ENCODE results near the gene ZNF740. TPM values are rescaled to one million over a fixed set of nuclear protein-coding genes. Genes with fewer than 3 reads are reported as not detected.

The ZNF740 gene
- total RNA-seq, 1 experiment from 2014 or later: 49.7 TPM

- DNase-seq (ENCODE audit: low read depth, low spot score) (no peak), ATAC-seq (peak; percentile 6; the same call in 1 of the 2 replicates)
- intact Hi-C loops (cut with micrococcal nuclease): loop anchor here (1.0 kb wide), 2 partner anchors 38 to 74 kb away; no protein-coding TSS in a partner anchor
- ChIA-PET CTCF (interaction anchor here (1.0 to 4.5 kb wide), 7 partner anchors 75 to 147 kb away, joined by 3 to 43 read pairs (median 5); partner anchors contain the start of genes AAAS and PFDN5), RAD21 (ENCODE audit: low non-redundant PET in 1 of 2, low total read pairs in 2 of 2, uncharacterized antibody in 2 of 2, unreplicated experiment in 2 of 2) (interaction anchor here (1.2 to 2.0 kb wide), 5 partner anchors 38 to 109 kb away, joined by 4 to 11 read pairs (median 8); partner anchors contain the start of gene AAAS (in 2 of the 2)), POLR2A (interaction anchor here (1.1 kb wide), 1 partner anchor 82 kb away, joined by 3 read pairs; the partner anchor contains the start of gene PFDN5)
- Histone ChIP-seq H3K4me1 (ENCODE audit: control insufficient read depth in 1 of 2, insufficient read depth in 2 of 2, low read length in 2 of 2) (peaks cover 16 to 20% of the 10 kb centered on the region in 2 experiments), H3K9me3 (ENCODE audit: control insufficient read depth in 1 of 2, insufficient read depth in 1 of 2, low read depth in 1 of 2, low read length in 2 of 2) (no peaks in the 10 kb centered on the region), H3K27me3 (ENCODE audit: insufficient read depth, low read length) (no peaks in the 10 kb centered on the region), H3K36me3 (ENCODE audit: control insufficient read depth in 1 of 2, insufficient read depth in 2 of 2, low read length in 2 of 2) (peaks cover 11 to 27% of the 10 kb centered on the region in 2 experiments), H3K4me3 (replicated peaks in 1 of 2; ENCODE audit: low read depth in 1 of 2, low read length in 2 of 2) (no peak overlapping the region), H2AFZ (ENCODE audit: low read depth, low read length, poor library complexity, severe bottlenecking) (no peak overlapping the region), H3K9ac (ENCODE audit: low read length) (no peak overlapping the region), H3K4me2 (ENCODE audit: low read length) (no peak overlapping the region), H3K27ac (ENCODE audit: low read depth, low read length) (no peak overlapping the region), H4K20me1 (ENCODE audit: insufficient read depth) (no peaks in the 10 kb centered on the region), H3K9me2 (ENCODE audit: insufficient read depth) (no peaks in the 10 kb centered on the region), H3K79me2 (ENCODE audit: insufficient read depth, low read length) (peaks cover 20% of the 10 kb centered on the region)
- TF ChIP-seq POLR2A (IDR thresholded peaks at IDR 0.05; ENCODE audit: borderline replicate concordance, extremely low read depth, insufficient read depth, insufficient read length) (no peak), ATF3 (IDR thresholded peaks at IDR 0.05) (no peak), EZH2 (IDR thresholded peaks at IDR 0.05) (no peak), FOSL1 (IDR thresholded peaks at IDR 0.05; ENCODE audit: low read depth) (no peak), ZFX (IDR thresholded peaks at IDR 0.05) (no peak), EGR1 (IDR thresholded peaks at IDR 0.05; ENCODE audit: low read depth) (no peak), ELF1 (IDR thresholded peaks at IDR 0.05; ENCODE audit: borderline replicate concordance, low read depth) (no peak), POLR2AphosphoS5 (IDR thresholded peaks at IDR 0.05; ENCODE audit: low read depth, low read length) (no peak), CBX3 (IDR thresholded peaks at IDR 0.05; ENCODE audit: low read depth) (no peak), YY1 (IDR thresholded peaks at IDR 0.05; ENCODE audit: extremely low read depth, insufficient replicate concordance, low read depth, low read length) (no peak), MAX (IDR thresholded peaks at IDR 0.05) (no peak), CEBPB (IDR thresholded peaks at IDR 0.05; ENCODE audit: low read depth) (no peak), TCF7L2 (IDR thresholded peaks at IDR 0.05; ENCODE audit: borderline replicate concordance, extremely low read depth, insufficient read depth, insufficient read length) (no peak), SIN3A (IDR thresholded peaks at IDR 0.05; ENCODE audit: low read depth) (no peak), CTCF (IDR thresholded peaks at IDR 0.05 in 2 of 3, conservative IDR thresholded peaks at IDR 0.05 in 1 of 3; ENCODE audit: borderline replicate concordance in 1 of 3, insufficient read depth in 1 of 3, low read depth in 2 of 3, low read length in 2 of 3) (no peak)
- no TSS peak for BruUV-seq (replicated peaks)
These were observed 32.4 kb downstream of the ZNF740 start for GRCh38 chr12:53212931-53213330.
